ENCODE measurements around the gene LGALS9.
A peak's percentile ranks its signal among the peaks of the same experiment; 100 is the strongest.

Gene LGALS9

DNA sequence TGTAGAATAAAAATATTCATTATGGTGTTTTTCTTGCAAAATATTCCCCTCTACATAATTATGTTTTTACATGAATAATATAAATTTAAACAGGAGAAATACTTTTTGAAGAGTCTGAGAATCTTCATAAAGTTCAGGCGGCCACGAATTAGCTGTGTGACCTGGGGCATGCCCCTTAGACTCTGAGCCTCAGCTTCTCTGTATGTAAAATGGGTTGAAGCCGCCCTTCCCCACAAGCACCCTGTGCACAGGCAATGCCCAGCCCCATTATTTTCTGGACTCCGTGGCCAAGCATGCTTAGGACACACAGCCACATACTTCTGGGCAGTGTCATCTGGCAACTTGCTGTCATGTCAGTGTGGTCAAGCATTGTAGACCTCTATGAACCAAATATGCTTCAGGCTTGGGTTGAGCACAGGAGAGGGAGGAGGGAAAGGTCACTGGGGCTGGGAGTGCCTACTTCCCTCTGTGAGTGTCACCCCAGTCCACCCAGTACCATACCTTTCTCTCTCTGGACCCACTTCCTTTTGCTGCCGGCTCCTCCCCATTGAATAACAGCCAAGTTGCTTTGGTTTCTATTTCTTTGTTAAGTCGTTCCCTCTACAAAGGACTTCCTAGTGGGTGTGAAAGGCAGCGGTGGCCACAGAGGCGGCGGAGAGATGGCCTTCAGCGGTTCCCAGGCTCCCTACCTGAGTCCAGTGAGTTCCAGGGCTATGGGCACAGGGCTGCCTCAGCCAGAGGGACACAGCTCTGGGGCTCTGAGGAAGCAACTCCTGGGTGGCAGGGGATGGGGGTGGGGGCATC lies at the start of gene LGALS9:
Gene LGALS9, plus strand, starts transcription at position 582 of the 804 bp plus-strand sequence. Its CDS starts 78 bp downstream, at position 660.
- DNase-seq = no peak

DNA sequence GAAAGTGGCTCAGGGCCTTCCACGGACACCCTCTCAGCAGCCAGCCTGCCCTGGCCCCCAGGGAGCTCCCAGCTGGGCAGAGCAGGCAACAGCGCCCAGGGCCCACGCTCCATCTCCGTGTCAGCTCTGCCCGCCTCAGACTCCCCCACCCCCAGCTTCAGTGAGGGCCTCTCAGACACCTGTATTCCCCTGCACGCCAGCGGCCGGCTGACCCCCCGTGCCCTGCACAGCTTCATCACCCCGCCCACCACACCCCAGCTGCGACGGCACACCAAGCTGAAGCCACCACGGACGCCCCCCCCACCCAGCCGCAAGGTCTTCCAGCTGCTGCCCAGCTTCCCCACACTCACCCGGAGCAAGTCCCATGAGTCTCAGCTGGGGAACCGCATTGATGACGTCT lies 48.3 kb upstream of the LGALS9 start:
- DNase-seq = no peak

DNA sequence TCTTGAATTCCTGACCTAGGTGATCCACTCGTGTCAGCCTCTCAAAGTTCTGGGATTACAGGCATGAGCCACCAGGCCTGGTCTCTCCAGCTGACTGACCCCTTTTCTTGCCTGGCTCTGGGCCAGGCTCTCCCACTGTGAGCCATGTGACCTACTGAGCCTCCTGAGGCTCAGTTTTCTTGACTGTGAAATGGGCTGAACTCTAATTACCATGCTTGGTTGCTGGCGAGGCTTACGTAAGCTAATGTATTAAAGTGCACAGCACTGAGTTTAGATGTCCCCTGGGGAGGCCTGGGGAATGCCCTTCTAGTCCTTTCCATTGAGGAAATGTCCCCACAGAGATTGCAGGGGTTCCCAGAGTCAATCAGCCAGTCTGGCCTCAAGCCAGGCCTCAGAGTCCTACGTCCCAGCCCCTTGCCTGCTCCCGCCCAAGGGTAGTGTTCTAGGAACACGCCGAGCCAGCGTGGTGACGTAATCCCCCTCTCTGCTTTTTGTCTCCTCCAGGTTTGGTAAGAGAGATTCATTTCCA lies 45.8 kb upstream of the LGALS9 start:
- DNase-seq = no peak

DNA sequence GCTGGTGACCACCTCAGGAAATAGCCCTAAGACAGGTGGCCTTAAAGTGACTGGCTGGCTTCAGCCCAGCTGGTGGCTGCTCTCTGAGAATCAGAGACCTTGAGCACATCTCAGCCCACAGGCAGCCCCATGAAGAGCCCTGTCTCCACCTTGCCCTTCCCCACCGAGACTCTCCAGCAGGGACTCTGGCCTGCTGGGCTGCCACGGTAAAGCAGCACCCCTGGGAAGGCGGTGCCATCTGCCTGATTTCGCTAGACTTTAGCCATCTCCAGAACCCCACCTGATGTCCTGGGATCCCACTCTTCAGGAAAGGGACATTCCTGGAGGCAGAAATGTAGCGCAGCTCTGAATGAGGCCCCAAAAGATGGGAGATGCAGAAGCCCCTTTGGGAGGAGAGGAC lies 45.2 kb upstream of the LGALS9 start:
- no peak for DNase-seq

DNA sequence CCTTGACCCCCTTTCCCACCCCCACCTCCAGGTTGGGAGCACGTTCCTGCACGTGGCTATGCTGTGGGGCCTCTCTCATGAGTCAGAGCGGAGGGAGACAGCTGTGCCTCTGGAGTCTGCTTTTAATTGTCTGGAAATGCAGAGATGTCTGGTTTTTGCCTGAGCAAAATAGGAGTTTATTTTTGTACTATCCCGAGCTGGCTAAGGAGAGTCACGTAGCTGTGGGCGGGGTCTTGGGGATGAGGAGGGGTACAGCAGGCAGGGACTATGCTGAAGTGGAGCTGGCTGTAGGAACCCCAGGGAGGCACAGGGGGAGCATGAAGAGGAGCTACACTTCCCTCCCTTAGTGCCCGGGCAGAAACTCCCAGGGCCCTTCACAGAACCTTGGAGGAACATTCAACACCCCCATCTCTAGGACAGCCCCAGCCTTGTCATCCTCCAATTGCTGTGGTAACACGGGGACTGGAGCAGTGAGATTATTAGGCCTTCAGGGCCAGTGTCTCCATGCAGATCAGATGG lies 44.7 kb upstream of the LGALS9 start:
- DNase-seq = no peak

DNA sequence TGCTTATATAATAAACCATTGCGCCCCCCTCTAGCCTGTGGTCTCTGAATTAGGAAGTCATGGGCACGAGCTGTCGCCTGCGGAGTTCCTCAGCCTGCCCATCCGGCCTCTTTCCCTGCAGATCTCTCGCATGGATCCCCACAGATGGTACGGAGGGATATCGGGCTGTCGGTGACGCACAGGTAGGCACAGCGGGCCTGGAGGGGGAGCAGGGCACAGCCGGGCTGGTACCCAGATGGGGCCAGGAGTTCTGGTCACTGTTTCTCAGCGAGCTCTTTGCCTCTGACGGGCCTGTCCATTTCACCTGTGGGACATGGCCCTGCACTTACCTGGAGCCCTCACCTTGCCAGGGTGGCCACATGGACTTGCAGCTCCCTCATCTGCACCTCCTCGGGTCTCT lies 42.6 kb upstream of the LGALS9 start:
- DNase-seq = no peak

DNA sequence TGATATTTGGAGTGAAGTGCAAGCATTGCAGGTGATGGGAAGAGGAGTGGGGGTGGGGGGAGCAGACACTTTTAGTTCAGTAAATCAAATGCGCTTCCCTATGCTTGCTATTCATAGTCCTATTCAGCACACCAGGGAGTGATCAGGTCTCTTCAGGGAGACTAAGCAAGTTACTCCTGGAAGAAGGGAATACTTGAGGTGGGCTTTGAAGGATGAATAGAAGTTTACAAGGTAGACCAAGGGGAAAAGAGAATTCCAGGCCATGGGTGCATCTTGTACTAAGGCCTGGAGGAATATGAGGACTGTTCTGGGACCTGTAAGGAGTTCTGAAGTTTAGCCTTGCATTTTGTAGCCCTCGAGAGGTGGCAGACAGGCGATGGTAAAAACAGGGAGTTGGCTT lies 40.1 kb upstream of the LGALS9 start:
- DNase-seq = no peak

DNA sequence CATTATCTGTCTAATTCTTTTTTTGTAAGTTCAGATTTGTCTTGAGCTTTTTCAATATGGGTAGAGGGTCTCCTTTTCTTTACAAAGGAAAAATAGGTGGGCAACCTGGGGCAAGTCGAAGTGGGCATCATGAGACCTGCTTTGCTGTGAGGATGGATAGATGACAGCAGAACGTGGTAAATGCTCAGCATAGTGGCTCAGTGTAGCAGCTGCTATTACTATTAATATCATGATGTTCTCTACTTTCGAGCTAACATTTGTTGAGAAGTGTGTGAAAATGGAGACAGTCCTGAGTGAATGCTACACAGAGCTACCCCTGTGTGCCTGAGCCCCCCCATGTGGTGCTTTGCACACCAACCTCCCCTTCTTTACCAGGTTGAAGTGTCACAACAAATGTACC lies 39.0 kb upstream of the LGALS9 start:
- no peak for DNase-seq

DNA sequence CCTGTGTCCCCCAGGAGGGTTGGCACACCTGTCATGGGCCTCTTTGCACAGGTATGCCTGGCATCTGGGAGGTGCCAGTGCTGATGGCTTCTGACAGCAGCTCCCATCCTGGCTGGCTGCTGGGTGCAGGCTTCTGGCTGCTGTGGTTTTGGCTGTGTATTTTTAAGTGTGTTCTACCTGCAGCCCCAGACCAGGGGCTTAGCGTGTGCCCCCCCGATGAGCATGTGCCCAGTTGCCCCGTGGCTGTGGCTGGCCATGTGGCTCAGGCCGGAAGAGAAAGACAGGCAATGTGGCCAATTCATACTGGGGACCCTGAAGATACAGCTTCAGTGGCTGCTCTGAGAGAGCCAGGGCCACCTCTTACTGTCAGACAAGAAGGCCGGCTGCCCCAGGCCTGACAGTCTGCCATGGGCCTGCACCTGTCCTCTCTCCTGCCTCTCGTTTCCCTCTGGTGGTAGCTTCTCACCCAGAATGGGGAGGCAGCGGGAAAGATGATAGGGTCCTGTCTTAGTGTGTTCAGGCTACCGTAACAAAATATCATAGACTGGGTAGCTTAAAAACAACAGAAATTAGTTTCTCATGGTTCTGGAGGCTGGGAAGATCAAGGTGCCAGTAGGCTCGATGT lies 37.6 kb upstream of the LGALS9 start:
- DNase-seq = no peak

DNA sequence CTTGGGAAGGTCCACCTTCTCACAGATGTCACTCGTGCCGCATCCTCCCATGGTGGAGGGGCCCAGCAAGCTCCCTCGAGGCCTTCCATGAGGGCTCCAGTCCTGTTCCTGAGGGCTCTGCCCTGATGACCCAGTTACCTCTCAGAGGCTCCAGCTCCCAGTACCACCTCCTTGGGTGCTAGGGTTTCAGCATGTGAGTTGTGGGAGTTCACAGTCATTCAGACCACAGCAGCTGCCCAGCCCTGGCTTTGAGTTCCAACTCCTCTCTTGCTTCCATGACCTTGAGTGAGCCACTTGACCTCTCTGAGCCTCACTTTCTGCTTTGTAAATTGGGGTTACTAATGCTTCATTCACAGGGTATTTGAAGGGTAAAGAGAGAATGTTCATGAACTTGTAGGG lies 37.1 kb upstream of the LGALS9 start:
- no peak for DNase-seq

DNA sequence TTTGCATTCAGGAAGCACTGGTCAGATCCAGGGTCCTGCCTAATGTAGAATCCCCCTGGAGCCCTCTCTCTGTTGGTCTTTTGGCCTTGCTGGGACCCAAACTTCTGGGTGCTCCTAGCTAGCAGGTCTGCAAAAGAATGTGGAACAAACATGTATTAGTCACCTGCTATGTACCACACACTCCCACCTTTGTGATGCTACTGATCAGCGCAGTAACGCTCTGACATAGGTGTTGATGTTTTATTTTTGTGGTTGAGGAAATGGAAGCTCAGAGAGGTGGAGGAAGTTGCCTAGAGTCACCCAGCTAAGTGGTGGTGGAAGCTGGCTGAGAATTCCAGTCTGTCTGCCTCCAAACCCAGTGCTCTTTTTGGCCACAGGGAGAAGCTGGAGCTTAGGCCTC lies 35.8 kb upstream of the LGALS9 start:
- no peak for DNase-seq

DNA sequence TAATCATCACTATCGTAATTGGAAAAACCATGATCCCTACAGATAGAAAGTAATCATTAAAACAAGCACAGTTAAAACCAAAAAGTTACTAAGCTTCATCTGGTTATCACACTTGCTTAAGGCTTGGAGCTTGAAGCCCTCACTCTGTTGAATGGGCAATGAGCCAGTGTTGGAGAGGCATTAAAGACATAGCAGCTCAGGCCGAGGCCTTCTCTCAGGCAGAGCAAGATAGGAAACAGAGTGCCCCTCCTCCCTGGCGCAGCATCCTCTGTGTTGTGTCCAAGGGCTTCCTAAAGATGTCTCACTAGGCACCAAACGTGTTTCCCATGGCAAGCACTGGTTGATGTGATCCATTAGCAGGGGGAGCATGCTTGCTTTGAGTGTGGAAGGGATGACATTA lies 34.9 kb upstream of the LGALS9 start:
- no peak for DNase-seq

DNA sequence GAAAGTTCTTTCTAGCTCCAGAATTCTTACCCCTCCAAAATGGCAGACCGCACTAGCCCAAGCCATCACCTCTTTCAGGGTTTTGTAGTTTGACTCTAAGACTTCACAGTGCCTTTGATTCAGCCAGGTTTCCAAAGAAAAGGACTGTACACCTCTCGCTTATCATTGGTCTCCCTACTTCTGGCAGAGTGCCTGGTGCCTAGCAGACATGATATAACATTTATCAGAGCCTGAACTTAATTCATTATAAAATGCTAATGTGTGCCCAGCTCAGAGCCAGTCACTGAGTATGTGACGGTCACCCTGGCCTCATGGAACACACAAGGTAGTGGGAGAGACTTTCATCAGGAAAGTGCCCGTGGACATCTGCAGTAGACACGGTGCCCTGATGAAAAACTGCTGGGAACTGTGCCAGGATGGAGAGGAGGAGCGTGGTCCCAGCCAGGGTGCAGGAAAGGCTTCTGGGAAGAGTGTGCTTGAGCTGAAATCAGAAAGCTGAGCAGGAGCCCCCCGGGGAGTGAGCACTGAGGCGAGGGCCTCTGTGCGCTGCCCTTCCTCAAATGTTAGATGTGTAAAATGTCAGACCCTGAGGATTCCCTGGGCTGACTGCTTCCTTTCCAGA lies 34.3 kb upstream of the LGALS9 start:
- no peak for DNase-seq

DNA sequence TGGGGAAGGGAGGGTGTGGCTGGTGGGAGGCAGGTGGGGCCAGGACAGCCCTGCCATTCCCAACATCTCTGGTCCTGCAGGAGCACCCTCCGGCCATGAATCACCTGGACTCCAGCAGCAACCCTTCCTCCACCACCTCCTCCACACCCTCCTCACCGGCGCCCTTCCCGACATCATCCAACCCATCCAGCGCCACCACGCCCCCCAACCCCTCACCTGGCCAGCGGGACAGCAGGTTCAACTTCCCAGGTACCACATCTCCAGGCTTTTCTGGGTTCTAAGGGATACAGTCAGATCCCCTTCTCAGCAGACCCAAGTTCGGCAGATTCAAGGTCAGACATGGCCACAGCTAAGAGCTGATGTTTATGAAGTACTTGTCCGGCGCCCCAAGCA lies 33.8 kb upstream of the LGALS9 start:
- no peak for DNase-seq

DNA sequence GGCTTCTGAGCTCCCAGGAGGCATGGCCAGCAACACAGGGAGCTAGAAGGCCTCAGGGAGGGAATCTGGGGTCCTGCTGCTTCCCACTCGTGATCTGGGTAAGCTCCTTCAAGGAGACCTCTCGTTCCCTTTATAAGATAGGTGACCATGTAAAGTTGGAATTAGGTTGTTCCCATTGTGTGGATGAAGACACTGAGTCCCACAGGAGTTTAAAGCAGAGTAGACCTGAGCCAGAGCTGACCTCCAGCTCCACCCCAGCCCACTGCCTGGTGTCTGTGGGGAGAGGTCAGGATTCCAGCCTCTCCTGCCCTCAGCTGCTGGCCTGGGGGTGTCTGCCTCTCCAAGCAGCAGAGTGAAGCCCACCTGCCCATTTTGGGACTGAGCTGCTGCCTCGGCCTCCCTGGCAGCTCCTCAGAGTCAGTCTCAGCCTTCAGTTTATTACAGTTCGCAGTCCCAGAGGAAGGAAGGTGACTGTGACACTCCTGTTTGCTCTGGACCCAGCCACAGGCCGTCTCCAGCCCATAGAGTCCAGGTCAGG lies 33.1 kb upstream of the LGALS9 start:
- no peak for DNase-seq

DNA sequence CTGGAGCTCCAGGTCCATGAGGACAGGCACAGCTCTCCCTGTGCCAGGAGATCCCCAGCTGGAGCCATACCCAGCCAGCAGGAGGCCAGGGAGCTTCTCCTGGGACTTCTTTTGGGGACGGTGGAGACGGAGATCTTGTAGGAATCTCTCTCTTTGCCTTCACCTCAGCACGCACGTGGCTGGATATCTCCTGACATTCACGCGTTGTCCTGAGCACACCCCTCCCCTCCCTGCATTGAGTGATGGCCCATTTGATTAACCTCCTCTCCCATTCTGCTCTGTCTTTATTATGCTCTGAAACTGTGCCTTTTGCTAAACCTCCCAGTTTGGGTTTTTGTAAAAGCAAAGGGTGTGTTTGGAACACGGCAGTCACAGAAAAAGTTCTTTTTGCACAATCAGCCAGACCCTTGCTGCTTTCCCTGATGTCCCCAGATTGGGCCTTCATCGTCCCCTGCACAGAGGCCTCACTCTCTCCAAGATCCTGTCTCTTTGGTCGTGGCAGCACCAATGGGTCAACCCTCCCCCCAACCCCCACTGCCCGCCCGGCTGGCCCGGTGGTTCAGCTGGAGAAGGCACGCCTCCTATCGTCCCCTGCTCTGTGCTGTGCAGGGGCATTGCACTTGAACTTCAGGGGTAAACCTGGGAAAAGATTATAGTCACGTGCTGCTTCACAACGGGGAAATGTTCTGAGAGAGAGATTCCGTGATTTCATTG lies 32.5 kb upstream of the LGALS9 start:
- no peak for DNase-seq

DNA sequence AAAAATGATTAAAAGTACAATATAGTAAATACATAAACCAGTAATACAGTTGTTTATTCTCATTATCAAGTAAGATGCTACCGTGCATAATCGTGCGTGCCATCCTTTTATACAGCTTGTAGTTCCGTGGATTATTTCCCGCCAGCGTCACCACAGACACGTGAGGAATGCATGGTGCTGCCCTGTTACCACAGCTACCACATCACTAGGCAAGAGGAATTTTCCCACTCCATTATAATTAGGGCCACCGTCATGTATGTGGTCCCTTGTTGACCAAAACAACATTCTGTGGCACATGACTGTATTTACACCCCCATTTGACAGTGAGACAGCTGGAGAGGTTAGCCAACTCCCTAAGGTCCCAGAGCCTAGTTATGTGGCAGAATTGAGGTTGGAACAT lies 30.5 kb upstream of the LGALS9 start:
- DNase-seq = no peak

DNA sequence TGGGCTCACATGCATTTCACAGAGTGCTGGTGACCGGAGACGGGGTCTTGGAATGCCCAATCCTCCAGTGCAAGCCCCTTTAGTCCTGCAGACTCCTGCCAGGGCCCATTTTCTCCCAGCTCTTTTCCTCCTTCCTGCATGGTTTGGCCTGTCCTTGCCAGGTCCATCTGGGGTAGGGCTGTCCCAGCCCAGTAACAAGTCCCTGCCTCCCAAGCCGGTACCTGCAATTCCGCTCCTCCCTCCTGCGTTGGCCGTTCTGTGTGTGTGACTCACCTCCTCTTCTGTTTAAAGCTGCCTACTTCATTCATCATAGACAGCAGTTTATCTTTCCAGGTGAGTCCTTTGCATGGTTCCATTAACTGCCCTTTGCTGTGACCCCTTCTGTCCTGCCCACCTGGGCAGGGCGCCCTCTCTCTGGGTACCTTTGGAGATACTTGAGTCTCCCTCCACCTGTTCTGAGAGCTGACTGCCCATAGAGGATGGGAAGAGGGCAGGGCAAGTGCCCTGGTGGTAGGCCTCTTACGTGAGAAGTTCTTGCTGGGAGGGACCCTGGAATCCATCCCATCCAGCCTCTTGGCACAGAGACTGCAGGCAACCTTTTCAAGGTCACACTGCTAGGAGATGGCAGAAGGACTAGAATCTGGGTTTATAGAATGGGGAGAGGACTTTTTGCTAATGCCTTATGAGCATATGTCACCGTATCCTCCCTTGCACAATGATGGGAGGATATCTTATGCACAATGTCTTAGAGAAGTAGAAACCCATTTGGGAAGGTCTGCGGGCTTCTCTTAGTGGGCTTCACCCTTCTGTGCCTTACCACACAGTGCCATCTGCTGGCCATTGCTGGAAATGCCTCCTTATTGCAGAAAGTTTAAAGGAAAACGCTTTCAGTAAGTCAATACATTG lies 29.7 kb upstream of the LGALS9 start:
- peak; percentile 96 for DNase-seq

DNA sequence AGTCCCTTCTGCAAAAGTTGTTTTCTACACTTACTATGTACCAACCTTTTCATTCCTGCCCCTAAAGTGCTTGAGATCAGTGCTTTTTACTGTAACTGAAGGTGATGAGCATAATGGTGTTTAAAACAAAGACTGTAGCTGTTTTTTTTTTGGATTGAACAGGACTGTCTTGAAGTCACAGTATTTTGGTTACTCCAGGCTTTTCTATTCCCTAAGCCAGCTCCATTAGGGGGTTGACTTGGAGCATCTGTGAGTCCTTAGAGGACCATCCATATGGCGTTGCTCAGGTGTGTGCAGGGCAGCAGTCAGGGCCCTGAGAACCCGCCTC lies 29.0 kb upstream of the LGALS9 start:
- no peak for DNase-seq

DNA sequence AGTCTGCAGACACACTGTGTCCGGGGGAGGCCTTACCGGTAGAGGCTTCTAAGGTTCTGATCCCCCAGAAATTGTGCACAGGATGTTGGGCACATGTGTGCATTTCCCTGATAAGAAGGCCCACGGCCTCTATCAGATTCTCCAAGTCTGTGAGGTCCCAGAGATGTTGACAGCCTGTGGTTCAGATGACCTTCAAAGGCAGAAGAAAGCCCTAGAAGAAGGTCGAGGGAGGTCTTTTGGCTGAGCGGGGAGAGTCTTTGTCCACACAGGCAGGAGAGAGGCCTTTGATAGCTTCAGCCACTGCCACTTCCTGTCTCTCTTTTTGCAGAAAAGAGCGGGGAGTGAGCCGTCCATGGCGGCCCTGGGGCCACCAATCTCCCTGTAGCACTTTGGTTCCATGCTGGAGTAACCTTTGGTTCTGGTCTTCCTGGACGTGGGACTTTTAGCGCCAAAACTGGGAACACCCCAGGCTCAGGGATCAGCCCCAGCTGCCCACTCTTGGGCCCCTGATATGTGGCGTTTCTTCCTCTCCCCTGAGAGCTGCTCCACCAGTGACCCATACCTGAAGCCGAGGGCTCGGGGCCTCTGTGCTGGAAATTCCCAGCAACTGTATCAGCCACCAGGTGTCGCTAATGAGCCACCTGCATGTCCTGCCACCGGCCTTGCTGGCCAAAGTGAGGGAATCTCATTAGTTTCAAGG lies 28.1 kb upstream of the LGALS9 start:
- DNase-seq = peak; percentile 87

DNA sequence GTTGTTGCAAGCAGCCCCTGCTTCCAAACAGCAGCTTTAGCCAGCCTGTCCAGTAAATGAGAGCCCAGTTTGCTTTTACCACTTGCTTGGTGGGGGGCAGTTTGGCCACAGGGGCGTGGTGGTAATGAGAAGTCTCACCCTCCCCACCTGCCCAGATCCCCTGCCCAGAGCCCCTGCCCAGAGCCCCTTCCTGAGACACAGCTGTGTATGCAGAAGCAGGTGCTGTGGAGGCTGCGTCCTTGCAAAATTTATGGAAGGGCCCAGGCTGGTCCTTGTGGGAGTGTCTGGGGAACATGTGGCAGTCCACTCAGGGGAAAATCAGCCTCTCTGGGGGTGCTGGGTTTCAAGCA lies 27.6 kb upstream of the LGALS9 start:
- DNase-seq = no peak

Data from stimulated activated CD8-positive, alpha-beta memory T cell treated with anti-CD3 and anti-CD28 coated beads, Interleukin-4, amount 100 ng/mL, for 48 hours (primary cell).